GM18861 (cell line): Measurements from ENCODE around the gene SELENOM.
"Not testable (repeated sequence)": the region's sequence is repeated elsewhere in the genome, so short reads cannot be mapped to it uniquely, and the experiment has no call there.

Source experiments
- ATAC-seq: cut with Tn5 transposase; IDR thresholded peaks from one replicate; pipeline ENCODE4 v1.9.1; 2021; ENCODE audit not compliant: unreplicated experiment

SELENOM gene

DNA sequence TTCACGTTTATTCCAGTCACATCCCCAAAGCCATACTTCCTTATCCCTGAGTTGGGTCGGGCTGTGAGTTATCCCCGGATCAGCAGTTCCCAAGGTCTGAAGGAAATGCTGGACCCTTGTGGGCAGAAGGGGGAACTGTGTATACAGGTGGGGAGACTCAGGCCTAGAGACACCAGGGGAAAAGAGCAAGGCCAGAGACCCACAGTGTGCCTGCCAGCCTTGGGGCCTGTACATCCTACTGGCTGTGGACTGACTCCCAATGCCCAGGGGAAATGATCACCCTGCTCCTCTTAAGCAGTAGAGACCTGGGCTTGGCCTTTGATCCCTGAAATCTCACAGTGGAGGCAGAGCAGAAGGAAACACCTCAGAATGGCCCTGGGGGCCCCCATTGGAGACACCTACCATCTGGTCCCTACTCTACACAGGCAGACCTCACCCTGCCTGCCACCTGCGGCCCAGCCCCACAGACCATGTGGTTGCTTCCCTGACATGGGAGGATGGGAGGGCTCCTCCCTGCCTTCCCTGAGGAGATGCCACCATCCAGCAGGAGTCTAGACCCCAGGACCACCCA is 1.3 kb downstream of the SELENOM start:
- no peak for ATAC-seq

DNA sequence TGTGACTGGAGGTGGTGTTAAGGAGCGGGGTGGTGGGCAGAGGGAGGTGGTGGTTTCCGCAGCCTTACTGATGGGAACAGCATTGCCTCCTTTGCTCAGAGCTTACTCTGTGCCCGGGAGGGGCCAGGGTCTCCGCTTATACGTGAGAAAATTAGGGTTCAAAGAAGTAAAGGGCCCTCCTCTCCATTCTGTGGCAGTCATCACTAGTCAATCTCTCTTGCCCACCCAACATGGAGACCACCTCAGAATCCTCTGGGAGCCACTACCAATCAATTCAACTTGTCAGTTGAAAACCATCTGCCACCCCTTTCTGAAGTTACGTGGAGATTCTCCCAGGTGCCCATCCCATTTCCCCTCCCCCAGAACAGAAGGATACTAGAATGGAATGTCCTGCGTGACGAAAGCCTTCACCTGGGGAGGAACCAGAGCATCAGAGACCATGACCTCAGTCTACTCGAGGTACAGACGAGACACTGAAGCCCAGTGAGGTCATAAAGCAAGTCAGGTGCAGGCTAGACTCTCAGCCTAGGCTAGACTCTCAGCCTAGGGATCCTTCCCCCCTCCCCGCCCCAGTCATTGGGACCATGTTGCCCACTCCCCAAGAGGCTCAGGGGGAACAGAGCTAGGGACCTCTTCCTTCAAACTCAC is 2.0 kb downstream of the SELENOM start:
- no peak for ATAC-seq

- ATAC-seq: no peak
Measured at GRCh38 chr22:31104869-31105268, 2.5 kb downstream of the SELENOM start.

- ATAC-seq: no peak
Measured at GRCh38 chr22:31103899-31104694, 3.3 kb downstream of the SELENOM start.

GRCh38 chr22:31103111-31103510 is 4.3 kb downstream of the SELENOM start:
- no peak for ATAC-seq

GRCh38 chr22:31102441-31103081 is 4.8 kb downstream of the SELENOM start:
- ATAC-seq: no peak

DNA sequence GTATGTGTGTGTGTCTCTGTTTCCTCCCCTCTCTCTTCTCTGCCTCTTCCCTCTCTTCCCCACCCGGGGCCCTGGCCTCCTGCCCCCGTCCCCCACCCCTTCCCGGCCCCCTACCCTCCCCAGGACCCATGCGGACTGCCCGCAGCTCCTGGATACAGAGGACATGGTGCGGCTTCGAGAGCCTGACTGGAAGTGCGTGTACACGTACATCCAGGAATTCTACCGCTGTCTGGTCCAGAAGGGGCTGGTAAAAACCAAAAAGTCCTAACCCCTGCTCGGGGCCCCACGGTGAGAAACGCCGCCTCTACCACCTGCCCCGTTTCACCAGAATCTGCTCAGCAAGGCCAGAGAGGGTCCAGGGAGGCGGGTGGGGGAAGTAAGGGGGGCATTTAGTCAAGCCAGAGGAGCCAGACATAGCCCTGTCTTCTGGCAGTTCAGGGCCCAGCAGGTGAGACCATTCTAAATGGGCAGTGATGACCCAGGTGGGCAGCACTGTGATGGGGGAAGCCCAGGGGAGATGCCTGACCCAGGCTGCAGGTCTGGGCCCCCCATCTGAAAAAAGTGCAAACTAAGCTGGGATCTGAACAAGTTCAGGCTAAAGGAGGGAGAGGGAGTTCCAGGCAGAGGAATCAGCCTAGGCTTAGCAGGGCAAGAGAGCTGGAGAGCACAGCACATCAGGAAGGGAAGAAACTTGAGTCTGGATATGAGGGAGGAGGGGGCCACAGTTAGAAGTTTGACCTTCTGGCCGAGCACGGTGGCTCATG is 6.4 kb downstream of the SELENOM start:
- ATAC-seq: no peak

GRCh38 chr22:31099841-31100761 is 7.3 kb downstream of the SELENOM start:
- ATAC-seq: no peak

DNA sequence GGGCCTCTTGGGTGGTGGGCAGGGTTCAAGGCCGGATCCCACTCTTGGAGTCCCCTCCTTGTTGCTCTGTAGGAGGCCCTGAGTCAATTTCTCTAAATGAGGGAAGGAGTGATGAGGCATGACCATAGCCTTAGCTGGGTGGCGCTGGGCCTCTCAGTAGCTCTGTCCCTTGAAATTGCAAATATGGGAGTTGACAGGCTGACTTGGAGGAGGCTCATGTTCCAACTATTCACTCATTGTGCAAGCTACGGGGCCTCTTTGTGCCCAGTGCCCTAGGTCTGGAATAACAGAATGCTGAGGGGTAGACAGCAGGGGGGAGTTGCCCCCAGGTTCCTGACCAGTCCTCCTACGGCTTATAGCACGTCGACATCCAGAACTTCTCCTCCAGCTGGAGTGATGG is 8.0 kb downstream of the SELENOM start:
- ATAC-seq: no peak

DNA sequence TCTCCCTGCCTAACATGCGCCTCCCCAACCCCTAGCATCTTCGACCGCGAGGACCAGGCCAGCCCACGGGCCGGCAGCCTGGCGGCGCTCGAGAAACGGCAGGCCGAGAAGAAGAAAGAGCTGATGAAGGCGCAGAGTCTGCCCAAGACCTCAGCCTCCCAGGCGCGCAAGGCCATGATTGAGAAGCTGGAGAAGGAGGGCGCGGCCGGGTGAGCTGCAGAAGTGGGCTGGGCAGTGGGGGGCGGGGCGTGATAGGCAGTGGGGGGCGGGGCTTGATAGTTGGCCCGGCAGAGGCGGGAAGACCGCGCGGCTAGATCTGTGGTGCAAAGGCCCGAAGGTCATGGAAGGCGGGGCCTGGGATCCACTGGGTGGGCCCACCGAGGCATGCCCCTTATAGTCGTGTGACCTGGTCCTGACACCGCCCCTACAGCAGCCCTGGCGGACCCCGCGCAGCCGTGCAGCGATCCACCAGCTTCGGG is 8.7 kb downstream of the SELENOM start:
- ATAC-seq: no peak

- ATAC-seq: no peak
Measured at GRCh38 chr22:31097941-31098631, 9.3 kb downstream of the SELENOM start.

DNA sequence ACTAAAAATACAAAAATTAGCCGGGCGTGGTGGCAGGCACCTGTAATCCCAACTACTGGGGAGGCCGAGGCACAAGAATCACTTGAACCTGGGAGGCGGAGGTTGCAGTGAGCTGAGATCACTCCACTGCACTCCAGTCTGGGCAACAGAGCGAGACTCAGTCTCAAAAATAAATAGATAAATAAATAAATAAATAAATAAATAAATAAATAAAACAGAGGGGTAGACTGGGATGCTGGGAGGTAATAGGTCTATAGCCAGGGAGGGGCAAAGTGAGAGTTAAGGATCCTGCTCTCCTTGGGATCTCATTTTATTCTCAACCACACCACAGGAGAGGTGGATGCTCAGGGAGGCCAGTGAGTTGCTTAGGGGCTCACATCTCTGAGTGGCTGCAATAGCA is 9.8 kb downstream of the SELENOM start:
- not testable (repeated sequence) for ATAC-seq

DNA sequence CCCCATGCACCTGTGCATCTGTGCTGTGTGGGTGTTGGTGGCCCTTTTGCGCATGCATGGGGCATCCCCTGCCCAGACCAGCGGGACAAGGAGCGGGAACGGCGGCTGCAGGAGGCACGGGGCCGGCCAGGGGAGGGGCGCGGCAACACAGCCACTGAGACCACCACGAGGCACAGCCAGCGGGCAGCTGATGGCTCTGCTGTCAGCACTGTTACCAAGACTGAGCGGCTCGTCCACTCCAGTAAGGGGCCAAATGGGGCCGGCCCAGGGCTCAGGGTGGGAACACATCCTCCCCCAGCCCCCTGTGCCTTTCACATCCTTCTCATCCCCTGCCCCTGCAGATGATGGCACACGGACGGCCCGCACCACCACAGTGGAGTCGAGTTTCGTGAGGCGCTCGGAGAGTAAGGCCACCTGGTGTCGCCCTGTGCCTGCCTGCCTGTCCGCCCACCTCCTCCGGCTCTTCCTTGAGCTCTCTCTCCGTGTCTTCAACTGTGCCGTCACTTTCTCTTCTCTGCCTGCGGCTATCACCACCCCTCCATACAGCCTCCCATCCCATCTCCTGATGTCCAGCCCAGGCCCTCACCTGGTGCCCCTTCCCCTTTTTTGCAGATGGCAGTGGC is 10.6 kb downstream of the SELENOM start:
- no peak for ATAC-seq

- no peak for ATAC-seq
Measured at GRCh38 chr22:31095637-31096249, 11.6 kb downstream of the SELENOM start.

GRCh38 chr22:31094741-31095140 is 12.6 kb downstream of the SELENOM start:
- ATAC-seq: no peak

GRCh38 chr22:31094021-31094551 is 13.3 kb downstream of the SELENOM start:
- no peak for ATAC-seq

DNA sequence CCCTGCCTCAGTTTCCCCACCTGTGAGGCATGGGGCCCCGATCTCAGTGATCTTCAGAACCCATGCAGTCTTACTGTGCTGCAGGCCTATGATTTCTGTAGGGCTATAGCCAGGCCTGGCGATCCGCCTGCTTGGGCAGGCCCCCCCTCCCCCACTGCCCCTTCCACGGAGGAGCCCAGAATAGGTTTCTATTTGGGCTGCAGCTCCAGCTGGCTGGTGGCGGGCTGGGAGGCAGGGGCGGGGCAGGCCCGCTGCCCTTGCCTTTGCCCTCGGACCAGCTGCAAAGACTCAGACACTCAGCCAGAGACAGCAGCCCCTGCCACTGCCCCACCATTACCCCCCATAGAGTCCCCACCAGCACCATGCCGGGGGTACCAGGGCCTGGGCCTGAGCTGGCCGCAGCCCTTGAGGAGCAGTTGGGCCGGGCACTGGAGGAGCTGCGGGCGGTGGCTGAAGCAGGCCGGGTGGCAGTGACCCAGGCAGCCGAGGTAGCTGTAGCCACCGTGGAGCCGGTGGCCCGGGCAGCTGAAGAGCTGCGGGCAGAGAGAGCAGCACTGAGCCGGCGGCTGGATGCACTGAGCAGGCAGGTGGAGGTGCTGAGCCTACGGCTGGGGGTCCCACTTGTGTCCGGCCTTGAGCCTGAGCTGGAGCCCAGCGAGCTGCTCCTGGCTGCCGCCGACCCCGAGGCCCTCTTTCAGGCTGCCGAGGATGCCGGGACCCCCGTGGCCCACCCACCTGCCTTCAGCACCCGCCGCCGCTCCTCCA is 14.1 kb downstream of the SELENOM start:
- no peak for ATAC-seq
